Tracheal epithelial cell (primary cell): Measurements from ENCODE around the gene SPAG8. TPM values are rescaled to one million over a fixed set of nuclear protein-coding genes. Genes with fewer than 3 reads are reported as not detected.

Experiments used
- total RNA-seq: library from RNA; depleted of rRNA; stranded (reverse); fragments of >200 nt; gene quantifications from 2 replicates; pipeline ENCODE4 v1.2.1, GENCODE V29; 2014

SPAG8 gene, protein sequence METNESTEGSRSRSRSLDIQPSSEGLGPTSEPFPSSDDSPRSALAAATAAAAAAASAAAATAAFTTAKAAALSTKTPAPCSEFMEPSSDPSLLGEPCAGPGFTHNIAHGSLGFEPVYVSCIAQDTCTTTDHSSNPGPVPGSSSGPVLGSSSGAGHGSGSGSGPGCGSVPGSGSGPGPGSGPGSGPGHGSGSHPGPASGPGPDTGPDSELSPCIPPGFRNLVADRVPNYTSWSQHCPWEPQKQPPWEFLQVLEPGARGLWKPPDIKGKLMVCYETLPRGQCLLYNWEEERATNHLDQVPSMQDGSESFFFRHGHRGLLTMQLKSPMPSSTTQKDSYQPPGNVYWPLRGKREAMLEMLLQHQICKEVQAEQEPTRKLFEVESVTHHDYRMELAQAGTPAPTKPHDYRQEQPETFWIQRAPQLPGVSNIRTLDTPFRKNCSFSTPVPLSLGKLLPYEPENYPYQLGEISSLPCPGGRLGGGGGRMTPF
- under 0.01 TPM in 1 of 2 replicates, not detected in the other for total RNA-seq

DNA sequence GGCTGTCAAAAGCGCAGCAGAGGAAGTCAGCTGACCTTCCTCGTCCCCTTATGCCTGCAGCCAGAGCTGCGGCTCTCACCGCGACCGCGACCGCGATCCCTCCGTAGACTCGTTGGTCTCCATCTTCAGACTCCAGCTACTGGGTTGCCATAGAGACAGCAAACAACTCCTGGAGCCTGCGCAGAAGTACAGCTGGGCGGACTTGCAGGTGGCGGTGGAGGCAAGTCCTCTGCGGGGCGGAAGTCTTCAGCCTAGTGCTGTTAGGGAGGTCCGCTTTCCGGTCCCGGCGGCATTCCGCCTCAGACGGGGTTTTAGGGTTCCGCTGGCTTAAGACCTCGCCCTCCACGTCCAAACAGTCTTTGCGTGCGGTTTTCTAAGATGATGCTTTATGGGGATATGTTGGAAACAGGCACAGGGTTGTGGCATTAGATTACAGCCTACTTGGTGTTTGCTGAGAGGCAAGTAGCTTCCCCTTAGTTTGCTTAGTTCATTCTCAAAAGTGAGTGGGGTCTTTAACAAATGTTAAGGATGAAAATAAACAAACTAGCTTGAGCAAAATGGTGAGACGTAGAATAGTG lies at the start of gene SPAG8:
Gene SPAG8 (minus strand): TSS at position 238 of the 578 bp plus-strand sequence. CDS start 115 bp downstream, at position 123.

DNA sequence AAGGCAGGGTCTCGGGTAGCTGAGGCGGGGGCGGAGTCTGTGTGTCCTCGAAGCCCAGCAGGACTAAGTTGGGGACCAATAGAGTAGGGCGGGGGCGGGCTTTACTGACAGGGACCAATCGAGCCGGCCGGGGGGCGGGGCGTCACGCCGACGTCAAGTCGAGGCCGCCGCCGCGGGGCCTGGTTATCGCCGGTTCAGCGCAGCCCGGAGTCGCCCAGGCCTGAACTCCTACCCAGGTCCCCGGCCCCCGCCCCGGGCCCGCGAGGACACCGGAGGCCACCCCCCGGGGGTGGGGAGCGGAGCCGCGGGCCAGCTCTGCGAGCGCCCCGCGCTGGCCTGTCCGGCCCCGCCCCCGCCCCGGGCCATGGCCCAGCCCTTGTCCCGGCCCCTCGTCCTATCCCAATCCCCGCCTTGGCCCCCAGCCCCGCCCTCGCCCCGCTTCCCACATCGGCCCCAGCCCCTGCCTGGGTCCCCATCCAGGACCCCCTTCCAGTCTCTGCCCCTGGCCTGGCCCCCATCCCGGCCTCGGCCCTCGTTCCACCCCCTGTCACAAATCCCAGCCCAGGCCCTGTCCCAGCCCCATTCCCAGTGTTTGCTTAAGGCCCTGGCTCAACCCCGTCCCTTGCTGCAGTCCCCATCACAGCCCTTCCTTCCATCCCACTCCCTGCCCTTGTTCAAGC lies 17.2 kb upstream of the SPAG8 start, which contains the start of gene TMEM8B:
Gene TMEM8B (plus strand): TSS at position 145 of the 680 bp plus-strand sequence. CDS start 220 bp downstream, at position 365.

DNA sequence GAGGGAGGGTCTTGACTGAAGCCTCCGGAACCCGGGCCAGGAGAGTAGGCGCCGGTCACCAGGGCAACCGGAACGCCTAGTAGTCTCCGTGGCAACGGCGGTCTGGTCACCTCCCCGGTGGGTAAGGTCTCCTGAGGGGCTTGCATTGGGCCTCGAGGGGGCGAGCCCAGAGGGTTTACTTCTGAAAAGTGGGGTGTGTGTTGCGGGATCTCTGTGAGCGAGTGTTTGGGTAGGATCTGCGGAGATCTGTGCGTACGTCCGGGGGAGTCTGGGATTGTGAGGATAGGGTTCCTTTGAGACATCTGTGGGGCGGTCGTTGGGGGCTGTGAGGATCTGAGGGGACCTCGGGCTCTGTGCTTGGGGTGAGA lies 16.6 kb upstream of the SPAG8 start, which contains the start of gene FAM221B:
Gene FAM221B (minus strand): TSS at position 17 of the 368 bp plus-strand sequence. CDS start 2,571 bp downstream, outside the sequence.

DNA sequence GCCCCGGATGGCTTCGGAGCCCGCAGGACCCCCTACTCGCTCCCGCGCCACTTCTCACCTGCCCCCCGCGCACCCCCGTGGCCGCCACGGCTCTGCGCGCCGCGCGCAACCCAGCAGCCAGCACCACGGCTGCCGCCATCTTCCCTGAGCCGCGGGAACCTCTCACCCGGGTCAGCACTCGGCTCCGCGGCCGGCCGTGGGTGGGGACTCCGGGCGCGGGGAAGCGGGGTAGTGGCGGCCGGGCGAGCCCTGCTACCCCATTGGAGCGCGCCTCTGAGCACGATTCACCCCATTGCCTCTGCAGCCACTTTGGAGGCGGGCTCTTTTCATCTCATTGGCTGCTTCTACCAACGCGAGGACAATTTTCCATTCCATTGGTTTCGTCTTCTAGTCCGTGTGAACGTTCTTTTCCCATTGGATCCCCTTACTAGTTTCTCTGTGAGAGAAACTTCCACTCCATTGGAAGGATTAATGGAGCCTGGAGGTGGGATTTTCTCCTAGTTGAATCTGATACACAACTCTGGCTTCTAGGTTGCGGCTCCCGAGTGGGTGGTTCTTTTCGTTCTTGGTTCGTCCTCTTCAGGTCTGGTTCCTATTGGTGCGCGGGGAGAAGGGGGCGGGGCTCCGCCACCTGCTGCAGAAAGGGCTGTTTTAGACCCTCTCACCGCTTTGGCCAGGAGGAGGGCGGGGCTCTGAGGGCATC lies 2.9 kb upstream of the SPAG8 start, which contains the start of gene HINT2:
Gene HINT2 (minus strand): TSS at position 202 of the 703 bp plus-strand sequence. CDS start 63 bp downstream, at position 139.

DNA sequence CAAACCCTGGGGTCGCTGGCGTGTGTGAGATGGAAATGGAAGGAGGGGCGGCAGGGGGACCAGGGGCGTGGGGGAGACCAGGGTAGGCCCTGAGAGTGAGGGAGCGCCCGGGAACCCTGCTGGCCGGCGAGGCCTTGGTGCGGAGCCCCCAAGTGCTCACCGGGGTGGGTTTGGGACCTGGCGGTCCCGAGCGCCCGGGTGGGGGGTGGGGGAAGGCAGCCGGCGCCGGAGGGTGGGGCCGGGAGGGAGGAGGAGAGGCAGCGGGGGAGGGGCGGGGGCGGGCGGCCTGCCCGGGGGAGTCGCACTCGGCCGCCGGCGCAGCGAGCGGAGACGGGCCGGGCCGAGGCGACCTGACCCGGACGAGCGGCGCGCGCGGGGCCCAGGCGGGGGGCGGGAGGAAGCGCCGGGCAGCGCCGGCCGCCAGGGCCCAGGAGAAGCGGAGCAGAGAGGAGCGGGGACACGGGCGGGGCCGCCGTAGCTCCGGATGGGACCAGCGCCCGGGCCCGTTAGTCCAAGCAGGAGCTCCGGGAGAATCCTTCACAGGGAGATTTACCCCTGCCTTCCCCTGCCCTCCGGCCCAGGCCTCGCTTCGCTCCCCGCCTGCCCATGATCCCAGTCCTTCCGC lies 20.7 kb downstream of the SPAG8 start, which contains the start of gene NPR2:
Gene NPR2 (plus strand): TSS at position 295 of the 625 bp plus-strand sequence. CDS start 818 bp downstream, outside the sequence.

Other genes starting within 250 kb of the SPAG8 start
- 7.7 and 9.4 TPM in 2 replicates for gene TESK1, start 207.0 kb downstream of the SPAG8 start, total RNA-seq
- 0.72 TPM in 1 of 2 replicates, not detected in the other for gene CD72, start 193.8 kb downstream of the SPAG8 start, total RNA-seq
- not detected in 2 replicates for gene SIT1, start 161.3 kb downstream of the SPAG8 start, total RNA-seq
- gene RMRP, start 154.2 kb downstream of the SPAG8 start, total RNA-seq = 9,806 and 24,624 TPM in 2 replicates
- 8.1 and 19.5 TPM in 2 replicates for gene CCDC107, start 154.0 kb downstream of the SPAG8 start, total RNA-seq
- 1.3 and 4.6 TPM in 2 replicates for gene ARHGEF39, start 147.1 kb downstream of the SPAG8 start, total RNA-seq
- 9.6 and 35.2 TPM in 2 replicates for gene CA9, start 138.3 kb downstream of the SPAG8 start, total RNA-seq
- gene TPM2, start 122.3 kb downstream of the SPAG8 start, total RNA-seq = 61.0 and 129 TPM in 2 replicates
- gene TLN1, start 80.1 kb downstream of the SPAG8 start, total RNA-seq = 92.3 and 171 TPM in 2 replicates
- 29.2 and 88.4 TPM in 2 replicates for gene CREB3, start 79.6 kb downstream of the SPAG8 start, total RNA-seq
- gene GBA2, start 63.0 kb downstream of the SPAG8 start, total RNA-seq = 26.7 and 30.7 TPM in 2 replicates
- 10.6 and 11.1 TPM in 2 replicates for gene RGP1, start 63.0 kb downstream of the SPAG8 start, total RNA-seq
- gene MSMP, start 58.0 kb downstream of the SPAG8 start, total RNA-seq = not detected in 2 replicates
- 8.7 and 12.4 TPM in 2 replicates for gene NPR2, start 20.7 kb downstream of the SPAG8 start, total RNA-seq
- 18.8 and 36.4 TPM in 2 replicates for gene HINT2, start 2.8 kb upstream of the SPAG8 start, total RNA-seq
- gene FAM221B, start 16.5 kb upstream of the SPAG8 start, total RNA-seq = not detected in 2 replicates
- gene TMEM8B, start 17.0 kb upstream of the SPAG8 start, total RNA-seq = 1.9 TPM in 2 replicates
- gene OR13J1, start 58.1 kb upstream of the SPAG8 start, total RNA-seq = not detected in 2 replicates
- gene HRCT1, start 93.9 kb upstream of the SPAG8 start, total RNA-seq = 0.85 TPM in 1 of 2 replicates, not detected in the other
- gene SPAAR, start 97.2 kb upstream of the SPAG8 start, total RNA-seq = not detected in 2 replicates
- gene OR2S2, start 145.9 kb upstream of the SPAG8 start, total RNA-seq = not detected in 2 replicates
- 0.64 and 1.7 TPM in 2 replicates for gene RECK, start 224.7 kb upstream of the SPAG8 start, total RNA-seq